OCI-LY7 (cell line): ENCODE results near the gene AP3M1. TPM values are rescaled to one million over a fixed set of nuclear protein-coding genes. Genes with fewer than 3 reads are reported as not detected.

ENCODE experiments used
- BruUV-seq: library from RNA; stranded (reverse); fragments of 400-500 nt; replicated peaks from 2 replicates; lab custom pipeline; 2021; lab: Mats Ljungman, UMichigan
- CTCF ChIA-PET: fragments of 300-600 bp; sonication (Branson Sonifier 250); formaldehyde crosslinking; loops from one replicate; lab custom pipeline; 2022; ENCODE audit warnings: antibody characterized with exemption; ENCODE audit not compliant: unreplicated experiment; lab: Charles Lee
- POLR2A ChIA-PET: fragments of 300-600 bp; sonication (Branson Sonifier 250); formaldehyde crosslinking; loops from one replicate; lab custom pipeline; 2022; ENCODE audit warnings: antibody characterized with exemption; lab: Charles Lee
- DNase-seq: peaks from one replicate; pipeline ENCODE4 v3.0.0-alpha.2; 2015; ENCODE audit warnings: low spot score
- H2AFZ ChIP-seq: fragments of 200-600 bp; sonication (generic), shearing (Covaris generic); 2 replicates; pipeline ENCODE4 v1.6.1; 2014; ENCODE audit warnings: mild to moderate bottlenecking, antibody characterized with exemption, low read length, moderate library complexity
- H3K27ac ChIP-seq: fragments of 200-600 bp; sonication (generic); 2 replicates; pipeline ENCODE4 v1.5.1; 2014; ENCODE audit warnings: mixed run types, low read depth, mild to moderate bottlenecking, moderate library complexity, low read length, inconsistent platforms; ENCODE audit not compliant: poor library complexity, severe bottlenecking
- H3K36me3 ChIP-seq: fragments of 200-600 bp; sonication (generic); 2 replicates; pipeline ENCODE4 v1.6.1; 2014; ENCODE audit warnings: mild to moderate bottlenecking, antibody characterized with exemption, low read length, moderate library complexity, mixed read lengths; ENCODE audit not compliant: insufficient read depth
- H3K4me1 ChIP-seq: fragments of 200-600 bp; sonication (generic); 2 replicates; pipeline ENCODE4 v1.5.1; 2014; ENCODE audit warnings: mild to moderate bottlenecking, low read length; ENCODE audit not compliant: insufficient read depth, poor library complexity, severe bottlenecking
- H3K4me2 ChIP-seq: fragments of 200-600 bp; sonication (generic); 2 replicates; pipeline ENCODE4 v1.6.1; 2014; ENCODE audit warnings: mild to moderate bottlenecking, low read length
- H3K4me3 ChIP-seq: fragments of 200-600 bp; sonication (generic); 2 replicates; pipeline ENCODE4 v1.5.1; 2014; ENCODE audit warnings: mild to moderate bottlenecking, low read depth, low read length; ENCODE audit not compliant: poor library complexity, severe bottlenecking
- H3K79me2 ChIP-seq: fragments of 200-600 bp; sonication (generic); 2 replicates; pipeline ENCODE4 v1.6.1; 2016; ENCODE audit warnings: low read depth, mild to moderate bottlenecking, low read length, moderate library complexity, mixed read lengths; ENCODE audit not compliant: insufficient read depth
- H3K9me2 ChIP-seq: fragments of 200-600 bp; sonication (generic); 2 replicates; pipeline ENCODE4 v1.6.1; 2016; ENCODE audit warnings: mild to moderate bottlenecking, low read length, mixed read lengths; ENCODE audit not compliant: insufficient read depth
- H3K9me3 ChIP-seq: fragments of 200-600 bp; sonication (generic); 2 replicates; pipeline ENCODE4 v1.6.1; 2014; ENCODE audit warnings: mild to moderate bottlenecking, mixed run types, low read length, mixed read lengths
- H4K20me1 ChIP-seq: fragments of 200-600 bp; sonication (generic); 2 replicates; pipeline ENCODE4 v1.6.1; 2014; ENCODE audit warnings: mild to moderate bottlenecking, antibody characterized with exemption, low read length, moderate library complexity, mixed read lengths; ENCODE audit not compliant: insufficient read depth
- CTCF ChIP-seq: fragments of 200-600 bp; sonication (generic); conservative IDR thresholded peaks from 2 replicates; pipeline ENCODE4 v1.5.1; 2014; ENCODE audit warnings: mild to moderate bottlenecking, antibody characterized with exemption, low read length, moderate library complexity, mixed read lengths
- EZH2phosphoT487 ChIP-seq: fragments of 200-600 bp; sonication (generic); IDR thresholded peaks from 2 replicates; pipeline ENCODE4 v1.6.1; 2018; ENCODE audit warnings: low read depth, borderline replicate concordance, mild to moderate bottlenecking, mixed run types, antibody characterized with exemption, low read length, moderate library complexity, mixed read lengths
- intact Hi-C: fragments of 100-400 bp; cut with micrococcal nuclease; formaldehyde crosslinking; loops from one replicate; pipeline ENCODE4 v1.10.0; 2022; ENCODE audit not compliant: unreplicated experiment
- total RNA-seq, 2 experiments: library from RNA; depleted of rRNA in 1 of 2; stranded (reverse); fragments of >200 nt in 1 of 2; shearing (Covaris generic) in 1 of 2; gene quantifications; 2 replicates each; pipeline ENCODE4 v1.2.3, GENCODE V29; 2014 to 2022

AP3M1 gene
- total RNA-seq, 2 experiments from 2014 or later, result 35.5 to 54.2 TPM

- intact Hi-C loops, result no loop called here
- no peak overlapping the region for H3K27ac ChIP-seq
Observed at GRCh38 chr10:74113546-74113945, 37.1 kb downstream of the AP3M1 start.

GRCh38 chr10:74111799-74112198, 38.8 kb downstream of the AP3M1 start:
- Histone ChIP-seq H3K36me3 (peaks cover 95% of the 10 kb centered on the region), H4K20me1 (no peaks in the 10 kb centered on the region), H3K9me3 (no peaks in the 10 kb centered on the region), H3K9me2 (no peaks in the 10 kb centered on the region), H3K79me2 (no peaks in the 10 kb centered on the region), H3K27ac (no peak overlapping the region), H3K4me3 (no peak overlapping the region), H2AFZ (no peak overlapping the region), H3K4me2 (no peak overlapping the region), H3K4me1 (no peaks in the 10 kb centered on the region)
- intact Hi-C loops, result no loop called here
- no TSS peak for BruUV-seq
- TF ChIP-seq CTCF (no peak), EZH2phosphoT487 (no peak)
- no peak for DNase-seq
- ChIA-PET POLR2A (no interaction called here), CTCF (no interaction called here)

More at GRCh38 chr10:74113546-74113945, 37.1 kb downstream of the AP3M1 start:
- Histone ChIP-seq H3K79me2 (no peaks in the 10 kb centered on the region), H4K20me1 (no peaks in the 10 kb centered on the region), H3K9me2 (no peaks in the 10 kb centered on the region), H3K4me2 (no peak overlapping the region), H3K4me3 (no peak overlapping the region), H3K9me3 (no peaks in the 10 kb centered on the region), H2AFZ (no peak overlapping the region), H3K36me3 (peaks cover 96% of the 10 kb centered on the region), H3K4me1 (no peaks in the 10 kb centered on the region)
- ChIA-PET POLR2A (no interaction called here), CTCF (interaction anchor here (1.1 kb wide), 1 partner anchor 222 kb away, joined by 3 read pairs; no protein-coding TSS in a partner anchor)
- no peak for DNase-seq
- BruUV-seq, result no TSS peak
- no peak for TF ChIP-seq EZH2phosphoT487
- no peak for TF ChIP-seq CTCF

- Histone ChIP-seq H3K79me2 (no peaks in the 10 kb centered on the region), H2AFZ (no peak overlapping the region), H3K36me3 (peaks cover 96% of the 10 kb centered on the region), H3K4me2 (no peak overlapping the region), H3K4me3 (no peak overlapping the region), H3K9me2 (no peaks in the 10 kb centered on the region), H3K27ac (no peak overlapping the region), H4K20me1 (no peaks in the 10 kb centered on the region), H3K4me1 (no peaks in the 10 kb centered on the region), H3K9me3 (no peaks in the 10 kb centered on the region)
- no peak for DNase-seq
- TF ChIP-seq CTCF, result no peak
- no peak for TF ChIP-seq EZH2phosphoT487
- intact Hi-C loops, result no loop called here
- CTCF ChIA-PET, result interaction anchor here (0.6 kb wide), 1 partner anchor 230 kb away, joined by 4 read pairs; no protein-coding TSS in a partner anchor
- POLR2A ChIA-PET, result interaction anchor here (1.0 to 1.4 kb wide), 2 partner anchors 16 to 124 kb away, joined by 3 read pairs; no protein-coding TSS in a partner anchor
- no TSS peak for BruUV-seq
Observed at GRCh38 chr10:74110120-74110519, 40.5 kb downstream of the AP3M1 start.
